Spleen (tissue), 11 donors: ENCODE data around the gene RAPGEF3. TPM values are rescaled to one million over a fixed set of nuclear protein-coding genes. Genes with fewer than 3 reads are reported as not detected.

Experiments used
- DNase-seq: peaks from one replicate; pipeline ENCODE4 v3.0.0-alpha.2; 2020
- H3K27ac ChIP-seq, 8 donors: fragments of 200-600 bp; sonication (generic) in 7 of 8; 1 replicate in 4 of 8; 2 replicates in 4 of 8; pipeline versions ENCODE4 v1.5.0 to v1.8.0; 2016 to 2021; ENCODE audit warnings: inconsistent platforms in 4 of 8, mild to moderate bottlenecking in 4 of 8, moderate library complexity in 1 of 8
- H3K27me3 ChIP-seq, 7 donors: fragments of 200-600 bp; sonication (generic) in 6 of 7; replicated peaks in 1 of 7; 1 replicate in 4 of 7; 2 replicates in 3 of 7; pipeline versions ENCODE4 v1.5.0 to v1.8.0; 2016 to 2021; ENCODE audit warnings: inconsistent platforms in 3 of 7, mild to moderate bottlenecking in 1 of 7
- H3K36me3 ChIP-seq, 6 donors: fragments of 200-600 bp; sonication (generic) in 5 of 6; 1 replicate in 4 of 6; 2 replicates in 2 of 6; pipeline versions ENCODE4 v1.5.0 to v1.8.0; 2016 to 2021; ENCODE audit warnings: inconsistent platforms in 2 of 6
- H3K4me1 ChIP-seq, 6 donors: fragments of 200-600 bp; sonication (generic) in 5 of 6; 1 replicate in 3 of 6; 2 replicates in 3 of 6; pipeline versions ENCODE4 v1.5.0 to v1.8.0; 2016 to 2021; ENCODE audit warnings: inconsistent platforms in 3 of 6
- H3K4me3 ChIP-seq, 8 donors: fragments of 200-600 bp; sonication (generic) in 7 of 8; 1 replicate in 4 of 8; 2 replicates in 4 of 8; pipeline versions ENCODE4 v1.5.0 to v1.8.0; 2016 to 2021; ENCODE audit warnings: inconsistent platforms in 4 of 8, mild to moderate bottlenecking in 4 of 8, moderate library complexity in 2 of 8
- H3K9me3 ChIP-seq, 8 donors: fragments of 200-600 bp; sonication (generic) in 7 of 8; 1 replicate in 4 of 8; 2 replicates in 4 of 8; pipeline versions ENCODE4 v1.5.0 to v1.8.0; 2016 to 2021; ENCODE audit warnings: inconsistent platforms in 4 of 8
- CTCF ChIP-seq, 11 experiments: fragments of 200-600 bp in 7 of 11; fragments of 450-650 bp in 4 of 11; sonication (generic) in 4 of 11; IDR thresholded peaks in 8 of 11; conservative IDR thresholded peaks in 3 of 11; 1 replicate in 7 of 11; 2 replicates in 4 of 11; pipeline versions ENCODE4 v1.4.0 to v1.8.0; 2016 to 2021; ENCODE audit warnings: antibody characterized with exemption in 11 of 11, inconsistent platforms in 4 of 11, mild to moderate bottlenecking in 1 of 11
- POLR2A ChIP-seq, 3 donors: fragments of 450-650 bp; IDR thresholded peaks; one replicate each; pipeline ENCODE4 v1.5.1; 2017; ENCODE audit warnings: antibody characterized with exemption in 3 of 3, mild to moderate bottlenecking in 1 of 3
- POLR2AphosphoS5 ChIP-seq, 3 donors: sonication (generic); formaldehyde crosslinking; IDR thresholded peaks; one replicate each; pipeline ENCODE4 v1.5.1; 2017; ENCODE audit warnings: antibody characterized with exemption in 3 of 3
- WGBS, 5 donors: extraction: QIAGEN DNeasy Blood & Tissue Kit in 3 of 5; methylation state at CpG; one replicate each; pipeline versions ENCODE4 v1.1.5 to v1.1.7; 2013 to 2018; 5-methylcytosine and 5-hydroxymethylcytosine counted together
- intact Hi-C: fragments of 100-400 bp; cut with DNase I; formaldehyde crosslinking; loops from one replicate; pipeline ENCODE4 v1.15.0; 2023; ENCODE audit warnings: low total_unique reads
- polyA plus RNA-seq, 3 donors: library from polyadenylated mRNA; stranded (reverse); fragments of 200-250 nt; gene quantifications; one replicate each; pipeline ENCODE4 v1.2.1, GENCODE V29; 2013
- total RNA-seq, 7 donors: library from RNA; depleted of rRNA in 3 of 7; stranded (reverse); fragments of >200 nt in 3 of 7; fragmentation: NEBNext Ultra II Directional in 4 of 7; extraction: Animal tissue kit (Norgen Biotek cat#: 25700) in 4 of 7; gene quantifications; one replicate each; pipeline versions ENCODE4 v1.1.0 to v1.2.1, GENCODE V29; 2016 to 2021
- donor health status: healthy with polysubstance abuse.
- donor health status: DM: no; HTN: no; CAD: no; lungs with moderate emphysema.
- donor health status: DM: no; HTN: no; CAD: no.
- donor health status: Bipolar disorder and iron deficiency.
- donor health status: healthy.
- donor health status: DM: no; HTN: no; CAD: no.
- donor health status: DM: yes; HTN: yes; CAD: no.

The RAPGEF3 gene
- total and polyA plus RNA-seq, 10 donors, result 21.4 to 116 (median 58.7) TPM

DNA sequence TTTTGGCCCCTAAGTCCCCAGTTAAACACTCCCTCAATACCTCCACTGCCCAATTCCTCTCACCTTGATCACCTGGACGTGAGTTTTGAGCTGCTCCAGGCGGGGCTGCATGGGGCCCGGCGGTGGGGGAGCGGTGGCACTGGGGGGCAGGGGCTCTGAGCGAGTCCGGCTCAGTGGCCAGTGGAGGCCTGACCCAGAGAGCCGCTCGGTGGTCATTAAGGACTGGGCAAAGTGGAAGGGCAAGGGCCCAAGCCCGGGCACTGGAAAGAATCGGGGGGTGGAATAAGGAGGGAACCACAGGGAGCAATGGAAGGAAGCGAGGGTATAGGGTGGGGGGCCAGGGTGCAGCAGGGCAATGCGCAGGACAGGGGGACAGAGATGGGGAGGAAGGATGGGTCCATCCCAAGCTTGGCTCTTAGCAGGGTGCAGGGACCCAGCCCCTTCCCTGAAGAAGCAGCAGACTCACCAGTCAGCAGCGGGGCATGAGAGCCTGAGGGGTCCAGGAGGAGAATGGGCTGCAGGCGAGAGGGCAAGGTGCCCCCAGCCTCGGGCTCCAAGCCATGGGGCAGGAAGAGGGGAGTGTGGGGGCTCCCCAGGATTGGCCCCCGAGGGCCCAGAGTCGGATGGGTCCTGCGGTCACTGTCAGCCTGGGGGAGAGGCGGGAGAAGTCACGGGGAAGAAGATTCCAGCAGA, 36.6 kb upstream of the RAPGEF3 start:
- WGBS, 5 donors, result 93 to 96% (median 94%) methylated on average over 21 of the region's 21 CpGs
- Histone ChIP-seq H3K27ac (no peak overlapping the region), H3K9me3 (no peaks in the 10 kb centered on the region), H3K4me1 (peaks cover 10 to 29% (median 17%) of the 10 kb centered on the region in 6 donors), H3K4me3 (no peak overlapping the region), H3K27me3 (no peaks in the 10 kb centered on the region), H3K36me3 (peaks cover 15 to 98% (median 84%) of the 10 kb centered on the region in 6 donors)
- TF ChIP-seq CTCF (IDR thresholded peaks at IDR 0.05 in 8 of 11, conservative IDR thresholded peaks at IDR 0.05 in 3 of 11) (no peak), POLR2AphosphoS5 (IDR thresholded peaks at IDR 0.05) (no peak), POLR2A (IDR thresholded peaks at IDR 0.05) (no peak)
- DNase-seq, result no peak
- intact Hi-C loops, result no loop called here

DNA sequence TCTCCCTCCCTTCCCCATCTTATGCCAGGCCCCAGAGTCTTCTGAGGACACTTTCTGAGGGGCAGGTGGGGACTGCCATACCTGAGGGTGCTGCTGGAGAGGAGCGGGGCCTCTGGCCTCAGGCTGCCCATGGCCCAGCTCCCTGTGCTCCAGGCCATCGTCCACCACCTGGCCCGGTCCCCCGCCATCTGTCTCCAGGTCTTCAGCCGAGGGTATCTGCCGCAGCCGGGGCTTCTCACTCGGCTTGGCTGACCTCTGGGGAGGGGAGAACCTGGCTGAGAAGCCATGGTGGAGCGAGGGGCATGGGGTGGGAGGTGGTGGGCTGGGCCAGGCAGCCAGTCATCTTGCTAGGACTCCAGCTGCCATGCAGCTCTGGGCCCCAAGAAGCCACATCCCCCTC, 36.0 kb upstream of the RAPGEF3 start:
- no peak overlapping the region for H3K4me3 ChIP-seq
- no peaks in the 10 kb centered on the region for H3K9me3 ChIP-seq
- no peaks in the 10 kb centered on the region for H3K27me3 ChIP-seq
- TF ChIP-seq CTCF (IDR thresholded peaks at IDR 0.05 in 8 of 11, conservative IDR thresholded peaks at IDR 0.05 in 3 of 11) (no peak), POLR2AphosphoS5 (IDR thresholded peaks at IDR 0.05) (peak in 1 of 3 donors; percentile 39), POLR2A (IDR thresholded peaks at IDR 0.05) (no peak)
- WGBS, 5 donors, result 95 to 96% (median 96%) methylated on average over 9 of the region's 9 CpGs
- DNase-seq, result no peak
- H3K36me3 ChIP-seq, result peaks cover 20 to 100% (median 90%) of the 10 kb centered on the region in 6 donors
- H3K4me1 ChIP-seq, result peaks cover 4 to 23% (median 11%) of the 10 kb centered on the region in 6 donors
- H3K27ac ChIP-seq, result no peak overlapping the region
- intact Hi-C loops, result no loop called here

GRCh38 chr12:47793015-47793681, 34.5 kb upstream of the RAPGEF3 start:
- Histone ChIP-seq H3K4me1 (peaks cover 0 to 9% (median 2%) of the 10 kb centered on the region in 6 donors), H3K4me3 (no peak overlapping the region), H3K27me3 (no peaks in the 10 kb centered on the region), H3K27ac (peak overlapping the region in 1 of 8 donors; percentile 20), H3K36me3 (peaks cover 22 to 100% (median 98%) of the 10 kb centered on the region in 6 donors), H3K9me3 (no peaks in the 10 kb centered on the region)
- intact Hi-C loops, result no loop called here
- DNase-seq, result no peak
- WGBS, 5 donors, result 89 to 94% (median 89%) methylated on average over 9 to 15 of the region's 15 CpGs
- TF ChIP-seq POLR2AphosphoS5 (IDR thresholded peaks at IDR 0.05) (peak in 2 of 3 donors; percentile 18 to 52), POLR2A (IDR thresholded peaks at IDR 0.05) (no peak)

- Histone ChIP-seq H3K4me3 (no peak overlapping the region), H3K27ac (peak overlapping the region in 1 of 8 donors; percentile 33), H3K27me3 (no peaks in the 10 kb centered on the region), H3K9me3 (no peaks in the 10 kb centered on the region), H3K36me3 (peaks cover 30 to 100% (median 100%) of the 10 kb centered on the region in 6 donors), H3K4me1 (peaks cover 0 to 6% (median 0%) of the 10 kb centered on the region in 6 donors)
- peak; percentile 70 for DNase-seq
- 92 to 100% (median 95%) methylated on average over 2 to 16 of the region's 16 CpGs for WGBS, 5 donors
- TF ChIP-seq POLR2AphosphoS5 (IDR thresholded peaks at IDR 0.05) (no peak), POLR2A (IDR thresholded peaks at IDR 0.05) (no peak), CTCF (IDR thresholded peaks at IDR 0.05 in 8 of 11, conservative IDR thresholded peaks at IDR 0.05 in 3 of 11) (no peak)
- intact Hi-C loops, result no loop called here
Measured at GRCh38 chr12:47791874-47792273, 33.2 kb upstream of the RAPGEF3 start.
